GM12878 (cell line): Measurements from ENCODE around the gene RIT1. TPM values are rescaled to one million over a fixed set of nuclear protein-coding genes. Genes with fewer than 3 reads are reported as not detected.

Experiments used
- ATAC-seq: fragments of 200-7000 bp; cut with Tn5 transposase; 3 replicates; pipeline ENCODE4 v1.9.1; 2020; ENCODE audit warnings: mild to moderate bottlenecking, moderate library complexity
- BruUV-seq: library from RNA; stranded (reverse); fragments of 400-500 nt; replicated peaks from 2 replicates; lab custom pipeline; 2021; lab: Mats Ljungman, UMichigan
- CTCF ChIA-PET: fragments of 300-600 bp; sonication (Branson Sonifier 250); formaldehyde crosslinking; extraction: SDS; loops from one replicate; lab custom pipeline; 2021; ENCODE audit warnings: inconsistent platforms; lab: Yijun Ruan, JAX
- POLR2A ChIA-PET: fragments of 350-600 bp; formaldehyde crosslinking; extraction: SDS; loops from one replicate; lab custom pipeline; 2021; ENCODE audit warnings: inconsistent platforms; lab: Charles Lee
- RAD21 ChIA-PET: fragments of 300-600 bp; sonication (Branson Sonifier 250); formaldehyde crosslinking; loops from one replicate; lab custom pipeline; 2023; ENCODE audit warnings: antibody characterized with exemption; ENCODE audit not compliant: unreplicated experiment; lab: Charles Lee
- SMC1A ChIA-PET: fragments of 300-600 bp; sonication (Branson Sonifier 250); formaldehyde crosslinking; loops from one replicate; lab custom pipeline; 2023; ENCODE audit not compliant: unreplicated experiment, uncharacterized antibody; lab: Charles Lee
- DNase-seq: peaks from one replicate; pipeline ENCODE4 v3.0.0-alpha.2; 2011; ENCODE audit warnings: low read depth, low spot score
- FAIRE-seq: peaks from 3 replicates; lab custom pipeline; 2011; peaks lifted over from hg19 to GRCh38; lab: Jason Lieb, UNC
- H2AFZ ChIP-seq: 2 replicates; pipeline ENCODE4 v1.6.0; 2011; ENCODE audit warnings: low read depth, low read length, control low read depth; ENCODE audit not compliant: control insufficient read depth
- H3K27ac ChIP-seq: 2 replicates; pipeline ENCODE4 v1.5.1; 2011; ENCODE audit warnings: control low read depth; ENCODE audit not compliant: control insufficient read depth, insufficient read depth
- H3K27me3 ChIP-seq, 2 experiments: replicated peaks in 1 of 2; 2 replicates each; pipeline versions ENCODE4 v1.6.0 to v1.6.1; 2011; ENCODE audit warnings: low read length in 1 of 2; ENCODE audit not compliant: control insufficient read depth in 2 of 2, insufficient read depth in 2 of 2
- H3K36me3 ChIP-seq, 2 experiments: 2 replicates each; pipeline ENCODE4 v1.5.1; 2011; ENCODE audit warnings: low read length in 1 of 2; ENCODE audit not compliant: control insufficient read depth in 2 of 2, insufficient read depth in 2 of 2
- H3K4me1 ChIP-seq: 2 replicates; pipeline ENCODE4 v1.6.1; 2011; ENCODE audit warnings: mild to moderate bottlenecking, low read length, moderate library complexity, mixed read lengths; ENCODE audit not compliant: control insufficient read depth, insufficient read depth
- H3K4me2 ChIP-seq: 2 replicates; pipeline ENCODE4 v1.6.0; 2011; ENCODE audit warnings: control low read depth; ENCODE audit not compliant: control insufficient read depth, insufficient read depth
- H3K4me3 ChIP-seq: fragments of 200-600 bp; sonication (generic); 2 replicates; pipeline ENCODE4 v1.5.1; 2016
- H3K79me2 ChIP-seq: 2 replicates; pipeline ENCODE4 v1.6.0; 2011; ENCODE audit warnings: low read length; ENCODE audit not compliant: control insufficient read depth, insufficient read depth
- H3K9ac ChIP-seq: 2 replicates; pipeline ENCODE4 v1.8.0; 2011; ENCODE audit warnings: low read length, control low read depth, mixed read lengths; ENCODE audit not compliant: control insufficient read depth, insufficient read depth
- H3K9me3 ChIP-seq: replicated peaks from 3 replicates; pipeline ENCODE4 v1.5.1; 2011; ENCODE audit warnings: mild to moderate bottlenecking, low read length; ENCODE audit not compliant: control insufficient read depth, insufficient read depth
- H4K20me1 ChIP-seq: 2 replicates; pipeline ENCODE4 v1.6.0; 2011; ENCODE audit not compliant: control insufficient read depth, insufficient read depth
- CBX5 ChIP-seq: sonication (generic); IDR thresholded peaks from 2 replicates; pipeline ENCODE4 v1.6.1; 2016; ENCODE audit warnings: low read depth, moderate library complexity, mild to moderate bottlenecking, inconsistent platforms
- GATAD2B ChIP-seq: fragments of 450-650 bp; conservative IDR thresholded peaks from 2 replicates; pipeline ENCODE4 v1.6.1; 2017; ENCODE audit warnings: low read depth, mild to moderate bottlenecking, moderate library complexity
- JUND ChIP-seq: IDR thresholded peaks from 2 replicates; pipeline ENCODE4 v1.6.1; 2012; ENCODE audit warnings: low read depth, mild to moderate bottlenecking, low read length, improper control_type of control experiment, moderate library complexity
- NRF1 ChIP-seq: conservative IDR thresholded peaks from 2 replicates; pipeline ENCODE4 v1.6.1; 2011; ENCODE audit warnings: mild to moderate bottlenecking, low read depth, low read length, improper control_type of control experiment
- RCOR1 ChIP-seq: conservative IDR thresholded peaks from 2 replicates; pipeline ENCODE4 v1.6.1; 2012; ENCODE audit warnings: low read depth, low read length, improper control_type of control experiment
- SUPT20H ChIP-seq: IDR thresholded peaks from 2 replicates; pipeline ENCODE4 v1.6.1; 2011; ENCODE audit warnings: low read depth, mild to moderate bottlenecking, low read length, moderate library complexity, borderline replicate concordance; ENCODE audit not compliant: control insufficient read depth
- TBL1XR1 ChIP-seq: IDR thresholded peaks from 2 replicates; pipeline ENCODE4 v1.6.1; 2012; ENCODE audit warnings: low read depth, low read length, improper control_type of control experiment
- YBX1 ChIP-seq: fragments of 450-650 bp; IDR thresholded peaks from 2 replicates; pipeline ENCODE4 v1.6.1; 2016; ENCODE audit warnings: antibody characterized with exemption
- WGBS: methylation state at CpG from one replicate; pipeline ENCODE4 v1.1.6; 2016; ENCODE audit warnings: low lambda C conversion rate; ENCODE audit not compliant: insufficient replicate concordance, insufficient coverage; ENCODE audit errors: missing lambda C conversion rate; 5-methylcytosine and 5-hydroxymethylcytosine counted together
- in situ Hi-C: fragments of 300-500 bp; cut with MboI; formaldehyde crosslinking; loops from 9 replicates; pipeline ENCODE4 v1.14.3; 2018; ENCODE audit warnings: mixed read lengths
- intact Hi-C: fragments of 100-400 bp; cut with micrococcal nuclease; formaldehyde crosslinking; loops from one replicate; pipeline ENCODE4 v1.14.2; 2022; ENCODE audit not compliant: unreplicated experiment
- polyA plus RNA-seq, 11 experiments: library from polyadenylated mRNA; depleted of rRNA in 4 of 11; unstranded in 6 of 11; stranded (reverse) in 5 of 11; fragments of >200 nt; fragmentation: Nextera tagmentation in 4 of 11; fragmentation: Illumina TruSeq in 1 of 11; extraction: Ambion mirVana in 4 of 11; extraction: Trizol in 1 of 11; gene quantifications; 1 replicate in 1 of 11; 2 replicates in 10 of 11; pipeline versions ENCODE4 v1.2.1 to v1.2.3, GENCODE V29; 2011 to 2016; ENCODE audit warnings: inconsistent platforms in 2 of 11, missing spikeins in 2 of 11, low read depth in 1 of 11
- total RNA-seq, 4 experiments: library from RNA; depleted of rRNA in 3 of 4; stranded (reverse); fragments of >200 nt in 3 of 4; fragmentation: Illumina TruSeq in 1 of 4; extraction: Trizol in 1 of 4; gene quantifications; 2 replicates each; pipeline versions ENCODE4 v1.2.1 to v1.2.3, GENCODE V29; 2013 to 2021
- TF ChIP-seq, protein P1 (sequence below): fragments of 450-650 bp; IDR thresholded peaks from 2 replicates; pipeline ENCODE4 v1.6.1; 2017; ENCODE audit warnings: mild to moderate bottlenecking, moderate library complexity
- TF ChIP-seq, protein P2 (sequence below): IDR thresholded peaks from 2 replicates; pipeline ENCODE4 v1.6.1; 2011; ENCODE audit warnings: mild to moderate bottlenecking, low read depth, low read length, moderate library complexity; ENCODE audit not compliant: insufficient replicate concordance

The RIT1 gene
- total and polyA plus RNA-seq, 10 of the 15 experiments (the other 5 are each of a cell fraction or from before 2014, with no cell fraction given): 6.8 to 61.5 (median 13.7) TPM

DNA sequence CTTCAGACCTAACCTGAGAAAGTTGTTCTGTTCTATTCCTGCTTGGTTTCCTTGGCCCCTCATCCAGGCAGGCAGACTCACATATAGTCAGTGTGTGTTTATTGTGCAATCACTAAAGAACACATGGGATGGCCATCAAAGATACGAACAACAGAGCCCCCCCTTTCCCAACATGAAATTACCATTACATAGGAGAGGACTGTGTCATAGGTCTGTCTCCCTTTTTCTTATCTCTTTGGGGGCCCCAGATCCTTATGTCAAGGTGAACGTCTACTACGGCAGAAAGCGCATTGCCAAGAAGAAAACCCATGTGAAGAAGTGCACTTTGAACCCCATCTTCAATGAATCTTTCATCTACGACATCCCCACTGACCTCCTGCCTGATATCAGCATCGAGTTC is 30.2 kb downstream of the RIT1 start:
- ChIA-PET CTCF (no interaction called here), RAD21 (no interaction called here), SMC1A (no interaction called here), POLR2A (no interaction called here)
- Histone ChIP-seq H3K9ac (no peak overlapping the region), H3K36me3 (no peaks in the 10 kb centered on the region; a peak in 2 of 4 replicates), H3K4me2 (no peak overlapping the region), H3K27ac (no peak overlapping the region), H3K9me3 (no peaks in the 10 kb centered on the region), H3K27me3 (no peaks in the 10 kb centered on the region), H3K4me1 (peaks cover 7% of the 10 kb centered on the region), H4K20me1 (no peaks in the 10 kb centered on the region), H3K79me2 (no peaks in the 10 kb centered on the region), H3K4me3 (no peak overlapping the region), H2AFZ (no peak overlapping the region)
- whole genome bisulfite sequencing: 88% methylated on average over 6 of the region's 6 CpGs
- DNase-seq (no peak), FAIRE-seq (no peak), ATAC-seq (no peak)
- intact Hi-C loops: no loop called here
- BruUV-seq: no TSS peak
- in situ Hi-C loops: no loop called here
- TF ChIP-seq TBL1XR1 (no peak), YBX1 (no peak), NRF1 (no peak), SUPT20H (no peak), RCOR1 (no peak)

DNA sequence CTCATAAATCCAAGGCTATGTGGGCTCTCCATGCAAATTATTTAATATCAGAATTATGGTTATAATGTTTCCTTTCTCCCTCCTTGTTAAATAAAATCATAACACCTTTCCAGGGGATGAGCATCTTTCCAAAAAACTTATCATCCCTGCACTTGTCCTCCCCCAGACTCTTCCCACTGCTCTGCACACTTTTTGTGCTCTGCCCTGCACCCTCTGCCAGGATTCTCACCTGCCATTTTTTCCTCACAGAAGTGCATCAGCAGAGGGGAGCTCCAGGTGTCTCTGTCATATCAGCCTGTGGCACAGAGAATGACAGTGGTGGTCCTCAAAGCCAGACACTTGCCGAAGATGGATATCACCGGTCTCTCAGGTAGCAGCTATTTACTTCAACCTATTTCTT is 30.9 kb downstream of the RIT1 start:
- Histone ChIP-seq H3K36me3 (no peaks in the 10 kb centered on the region; a peak in 2 of 4 replicates), H3K79me2 (no peaks in the 10 kb centered on the region), H4K20me1 (no peaks in the 10 kb centered on the region), H3K9me3 (no peaks in the 10 kb centered on the region), H3K27me3 (no peaks in the 10 kb centered on the region), H3K4me3 (no peak overlapping the region), H3K9ac (no peak overlapping the region), H3K4me2 (no peak overlapping the region), H3K27ac (no peak overlapping the region), H2AFZ (no peak overlapping the region), H3K4me1 (peaks cover 7% of the 10 kb centered on the region)
- ATAC-seq (no peak), DNase-seq (no peak), FAIRE-seq (no peak)
- ChIA-PET RAD21 (no interaction called here), CTCF (interaction anchor here (0.6 kb wide), 1 partner anchor 568 kb away, joined by 3 read pairs; no protein-coding TSS in a partner anchor), POLR2A (no interaction called here), SMC1A (no interaction called here)
- 100% methylated on average over 2 of the region's 2 CpGs for WGBS
- TF ChIP-seq, protein P1, sequence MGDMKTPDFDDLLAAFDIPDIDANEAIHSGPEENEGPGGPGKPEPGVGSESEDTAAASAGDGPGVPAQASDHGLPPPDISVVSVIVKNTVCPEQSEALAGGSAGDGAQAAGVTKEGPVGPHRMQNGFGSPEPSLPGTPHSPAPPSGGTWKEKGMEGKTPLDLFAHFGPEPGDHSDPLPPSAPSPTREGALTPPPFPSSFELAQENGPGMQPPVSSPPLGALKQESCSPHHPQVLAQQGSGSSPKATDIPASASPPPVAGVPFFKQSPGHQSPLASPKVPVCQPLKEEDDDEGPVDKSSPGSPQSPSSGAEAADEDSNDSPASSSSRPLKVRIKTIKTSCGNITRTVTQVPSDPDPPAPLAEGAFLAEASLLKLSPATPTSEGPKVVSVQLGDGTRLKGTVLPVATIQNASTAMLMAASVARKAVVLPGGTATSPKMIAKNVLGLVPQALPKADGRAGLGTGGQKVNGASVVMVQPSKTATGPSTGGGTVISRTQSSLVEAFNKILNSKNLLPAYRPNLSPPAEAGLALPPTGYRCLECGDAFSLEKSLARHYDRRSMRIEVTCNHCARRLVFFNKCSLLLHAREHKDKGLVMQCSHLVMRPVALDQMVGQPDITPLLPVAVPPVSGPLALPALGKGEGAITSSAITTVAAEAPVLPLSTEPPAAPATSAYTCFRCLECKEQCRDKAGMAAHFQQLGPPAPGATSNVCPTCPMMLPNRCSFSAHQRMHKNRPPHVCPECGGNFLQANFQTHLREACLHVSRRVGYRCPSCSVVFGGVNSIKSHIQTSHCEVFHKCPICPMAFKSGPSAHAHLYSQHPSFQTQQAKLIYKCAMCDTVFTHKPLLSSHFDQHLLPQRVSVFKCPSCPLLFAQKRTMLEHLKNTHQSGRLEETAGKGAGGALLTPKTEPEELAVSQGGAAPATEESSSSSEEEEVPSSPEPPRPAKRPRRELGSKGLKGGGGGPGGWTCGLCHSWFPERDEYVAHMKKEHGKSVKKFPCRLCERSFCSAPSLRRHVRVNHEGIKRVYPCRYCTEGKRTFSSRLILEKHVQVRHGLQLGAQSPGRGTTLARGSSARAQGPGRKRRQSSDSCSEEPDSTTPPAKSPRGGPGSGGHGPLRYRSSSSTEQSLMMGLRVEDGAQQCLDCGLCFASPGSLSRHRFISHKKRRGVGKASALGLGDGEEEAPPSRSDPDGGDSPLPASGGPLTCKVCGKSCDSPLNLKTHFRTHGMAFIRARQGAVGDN: no peak
- TF ChIP-seq GATAD2B (no peak), JUND (no peak), CBX5 (no peak)
- TF ChIP-seq, protein P2, sequence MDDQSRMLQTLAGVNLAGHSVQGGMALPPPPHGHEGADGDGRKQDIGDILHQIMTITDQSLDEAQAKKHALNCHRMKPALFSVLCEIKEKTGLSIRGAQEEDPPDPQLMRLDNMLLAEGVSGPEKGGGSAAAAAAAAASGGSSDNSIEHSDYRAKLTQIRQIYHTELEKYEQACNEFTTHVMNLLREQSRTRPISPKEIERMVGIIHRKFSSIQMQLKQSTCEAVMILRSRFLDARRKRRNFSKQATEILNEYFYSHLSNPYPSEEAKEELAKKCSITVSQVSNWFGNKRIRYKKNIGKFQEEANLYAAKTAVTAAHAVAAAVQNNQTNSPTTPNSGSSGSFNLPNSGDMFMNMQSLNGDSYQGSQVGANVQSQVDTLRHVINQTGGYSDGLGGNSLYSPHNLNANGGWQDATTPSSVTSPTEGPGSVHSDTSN: no peak
- no TSS peak for BruUV-seq
- in situ Hi-C loops: no loop called here
- intact Hi-C loops: no loop called here
